Loucy (cell line): ENCODE data around the gene STRN4.

Experiments used
- CTCF ChIP-seq: fragments of 200-600 bp; sonication (generic); conservative IDR thresholded peaks from 2 replicates; pipeline ENCODE4 v1.5.1; 2014; ENCODE audit warnings: mild to moderate bottlenecking, antibody characterized with exemption, low read length
- EZH2phosphoT487 ChIP-seq: fragments of 200-600 bp; IDR thresholded peaks from 2 replicates; pipeline ENCODE4 v1.6.1; 2018; ENCODE audit warnings: antibody characterized with exemption, mild to moderate bottlenecking, moderate library complexity, borderline replicate concordance

GRCh38 chr19:46721269-46722003, 24.8 kb downstream of the STRN4 start:
- peak; percentile 26; the same call in 1 of the 2 replicates for TF ChIP-seq CTCF
- no peak for TF ChIP-seq EZH2phosphoT487
